Adrenal gland (tissue), 12 donors: ENCODE data around the gene SECTM1. TPM values are rescaled to one million over a fixed set of nuclear protein-coding genes. Genes with fewer than 3 reads are reported as not detected.

ENCODE experiments used
- DNase-seq, 7 donors: peaks; one replicate each; pipeline ENCODE4 v3.0.0-alpha.2; 2019 to 2020
- H3K27ac ChIP-seq, 5 donors: fragments of 200-600 bp; sonication (generic) in 4 of 5; 1 replicate in 3 of 5; 2 replicates in 2 of 5; pipeline versions ENCODE4 v1.5.1 to v1.8.0; 2016 to 2020; ENCODE audit warnings: mild to moderate bottlenecking in 1 of 5
- H3K27me3 ChIP-seq: fragments of 200-600 bp; 2 replicates; pipeline ENCODE4 v1.8.0; 2021
- H3K36me3 ChIP-seq, 2 donors: fragments of 200-600 bp; replicated peaks in 1 of 2; 1 replicate in 1 of 2; 2 replicates in 1 of 2; pipeline versions ENCODE4 v1.5.1 to v1.8.0; 2018 to 2022
- H3K4me1 ChIP-seq, 2 donors: fragments of 200-600 bp; replicated peaks in 1 of 2; 1 replicate in 1 of 2; 2 replicates in 1 of 2; pipeline versions ENCODE4 v1.5.1 to v1.8.0; 2018 to 2021
- H3K4me3 ChIP-seq, 4 donors: fragments of 200-600 bp; sonication (generic) in 3 of 4; one replicate each; pipeline ENCODE4 v1.5.1; 2016 to 2018
- H3K9me3 ChIP-seq, 3 donors: fragments of 200-600 bp; sonication (generic) in 1 of 3; replicated peaks in 1 of 3; 1 replicate in 2 of 3; 2 replicates in 1 of 3; pipeline versions ENCODE4 v1.5.1 to v1.8.0; 2016 to 2021
- POLR2A ChIP-seq, 2 donors: fragments of 450-650 bp; IDR thresholded peaks; one replicate each; pipeline ENCODE4 v1.6.1; 2017; ENCODE audit warnings: antibody characterized with exemption in 2 of 2, mild to moderate bottlenecking in 2 of 2, moderate library complexity in 1 of 2
- WGBS, 4 donors: extraction: QIAGEN DNeasy Blood & Tissue Kit in 2 of 4; methylation state at CpG; one replicate each; pipeline versions ENCODE4 v1.1.5 to v1.1.7; 2013 to 2017; 5-methylcytosine and 5-hydroxymethylcytosine counted together
- intact Hi-C, 2 donors: fragments of 100-400 bp; cut with DNase I; formaldehyde crosslinking; loops; one replicate each; pipeline versions ENCODE4 v1.14.1 to v1.15.0; 2022 to 2023
- polyA plus RNA-seq, 3 donors: library from polyadenylated mRNA; stranded (reverse); fragments of 200-250 nt in 2 of 3; fragments of 350-450 nt in 1 of 3; fragmentation: Illumina TruSeq in 1 of 3; extraction: RNeasy Lipid Tissue Mini Kit (QIAGEN cat#74804) in 1 of 3; gene quantifications; one replicate each; pipeline ENCODE4 v1.2.3, GENCODE V29; 2013 to 2014
- total RNA-seq, 9 donors: library from RNA; depleted of rRNA in 4 of 9; stranded (reverse); fragments of >200 nt in 4 of 9; fragments of 120-200 nt in 1 of 9; fragmentation: NEBNext Ultra II Directional in 1 of 9; extraction: Animal tissue kit (Norgen Biotek cat#: 25700) in 1 of 9; gene quantifications; one replicate each; pipeline versions ENCODE4 v1.1.0 to v1.2.4, GENCODE V29; 2013 to 2023
- TF ChIP-seq, protein P1 (sequence below), 6 experiments: fragments of 450-650 bp in 4 of 6; fragments of 200-600 bp in 2 of 6; sonication (generic) in 1 of 6; IDR thresholded peaks; 1 replicate in 5 of 6; 2 replicates in 1 of 6; pipeline versions ENCODE4 v1.5.1 to v1.8.0; 2016 to 2021; ENCODE audit warnings: antibody characterized with exemption in 6 of 6, mild to moderate bottlenecking in 2 of 6, moderate library complexity in 1 of 6
- donor health status: healthy with polysubstance abuse.
- donor health status: Bipolar disorder and iron deficiency.
- donor health status: DM: yes; HTN: yes; CAD: no.
- donor health status: DM: no; HTN: no; CAD: no.
- donor health status: DM: no; HTN: no; CAD: no.
- donor health status: DM: yes; HTN: yes; CAD: no.

Gene SECTM1
- total and polyA plus RNA-seq, 12 donors = 1.2 to 24.3 (median 5.9) TPM

DNA sequence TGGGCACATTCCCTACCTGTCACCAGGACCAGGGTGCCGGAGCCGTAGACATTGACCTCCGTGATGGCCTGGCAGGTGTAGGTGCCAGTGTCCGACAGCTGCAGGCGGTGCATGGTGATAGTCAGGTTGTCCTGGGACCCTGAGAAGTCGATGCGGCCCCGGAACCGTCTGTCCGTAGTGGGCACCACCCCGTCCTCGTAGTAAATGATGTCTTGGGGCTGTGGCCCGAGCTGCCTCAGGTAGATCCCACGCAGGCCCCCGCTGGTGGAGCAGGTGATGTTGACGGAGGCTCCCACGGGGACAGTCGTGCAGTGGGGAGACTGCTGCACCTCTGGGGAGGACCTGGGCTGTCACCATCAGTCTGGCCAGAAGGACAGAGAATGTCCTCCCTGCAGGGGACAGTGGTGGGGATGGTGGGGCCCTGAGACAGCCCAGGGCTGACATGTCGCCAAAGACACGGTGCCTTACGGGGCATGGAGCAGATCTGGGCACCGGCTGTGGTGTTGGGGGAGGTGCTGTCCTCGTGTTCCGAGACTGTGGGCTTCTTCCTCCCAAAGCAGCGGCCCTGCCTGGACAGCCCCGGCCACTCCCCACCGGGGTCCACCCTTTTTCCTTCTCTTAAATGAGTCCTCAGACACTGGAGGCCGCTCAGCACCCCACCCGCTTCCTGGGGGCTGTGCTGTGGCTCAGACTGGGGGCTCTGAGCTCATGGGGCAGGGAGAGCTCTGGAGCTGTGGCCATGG, 16.7 kb downstream of the SECTM1 start:
- H3K9me3 ChIP-seq = no peaks in the 10 kb centered on the region
- no peak overlapping the region for H3K4me3 ChIP-seq
- TF ChIP-seq, protein P1, sequence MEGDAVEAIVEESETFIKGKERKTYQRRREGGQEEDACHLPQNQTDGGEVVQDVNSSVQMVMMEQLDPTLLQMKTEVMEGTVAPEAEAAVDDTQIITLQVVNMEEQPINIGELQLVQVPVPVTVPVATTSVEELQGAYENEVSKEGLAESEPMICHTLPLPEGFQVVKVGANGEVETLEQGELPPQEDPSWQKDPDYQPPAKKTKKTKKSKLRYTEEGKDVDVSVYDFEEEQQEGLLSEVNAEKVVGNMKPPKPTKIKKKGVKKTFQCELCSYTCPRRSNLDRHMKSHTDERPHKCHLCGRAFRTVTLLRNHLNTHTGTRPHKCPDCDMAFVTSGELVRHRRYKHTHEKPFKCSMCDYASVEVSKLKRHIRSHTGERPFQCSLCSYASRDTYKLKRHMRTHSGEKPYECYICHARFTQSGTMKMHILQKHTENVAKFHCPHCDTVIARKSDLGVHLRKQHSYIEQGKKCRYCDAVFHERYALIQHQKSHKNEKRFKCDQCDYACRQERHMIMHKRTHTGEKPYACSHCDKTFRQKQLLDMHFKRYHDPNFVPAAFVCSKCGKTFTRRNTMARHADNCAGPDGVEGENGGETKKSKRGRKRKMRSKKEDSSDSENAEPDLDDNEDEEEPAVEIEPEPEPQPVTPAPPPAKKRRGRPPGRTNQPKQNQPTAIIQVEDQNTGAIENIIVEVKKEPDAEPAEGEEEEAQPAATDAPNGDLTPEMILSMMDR (IDR thresholded peaks at IDR 0.05) = no peak
- TF ChIP-seq POLR2A (IDR thresholded peaks at IDR 0.05) = no peak
- no peaks in the 10 kb centered on the region for H3K4me1 ChIP-seq
- DNase-seq = no peak
- no peak overlapping the region for H3K27ac ChIP-seq
- 78 to 100% (median 87%) methylated on average over 1 to 29 of the region's 29 CpGs for whole genome bisulfite sequencing, 4 donors
- H3K27me3 ChIP-seq = peaks cover 5% of the 10 kb centered on the region
- H3K36me3 ChIP-seq = no peaks in the 10 kb centered on the region
- intact Hi-C loops = loop anchor here in 1 of 2 donors (10.0 kb wide), 1 partner anchor 282 kb away; the partner anchor contains the start of genes DCXR and RAC3

DNA sequence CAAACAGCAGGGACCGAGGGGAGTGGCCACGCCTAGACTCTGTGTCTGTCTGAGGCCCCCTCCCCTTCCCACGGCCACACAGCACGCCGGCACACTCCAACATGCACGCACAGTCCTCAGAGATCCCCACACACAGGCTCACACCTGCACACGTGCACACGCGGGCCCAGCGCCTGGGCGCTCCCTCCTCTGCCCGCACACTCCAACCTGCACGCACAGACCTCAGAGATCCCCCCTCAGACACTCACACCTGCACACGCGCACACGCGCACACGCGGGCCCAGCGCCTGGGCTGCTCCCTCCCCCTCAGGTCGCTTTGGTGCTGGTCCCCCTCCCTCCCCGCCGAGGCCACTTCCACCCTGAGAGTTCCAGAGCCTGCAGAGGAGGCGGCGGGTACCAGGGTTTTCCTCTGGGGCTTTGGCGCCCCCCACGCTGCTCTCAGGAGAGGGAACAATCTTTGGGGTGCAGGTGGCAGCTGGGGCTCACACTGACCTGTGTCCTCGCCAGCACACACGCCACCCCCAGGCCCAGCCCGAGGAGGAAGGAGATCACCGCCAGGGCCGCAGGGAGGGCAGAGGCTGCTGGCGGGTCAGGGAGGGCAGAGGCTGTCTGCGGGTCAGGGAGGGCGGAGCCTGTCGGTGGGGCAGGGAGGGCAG, 17.7 kb downstream of the SECTM1 start:
- Histone ChIP-seq H3K27ac (no peak overlapping the region), H3K9me3 (no peaks in the 10 kb centered on the region), H3K36me3 (no peaks in the 10 kb centered on the region), H3K27me3 (peaks cover 5% of the 10 kb centered on the region), H3K4me3 (no peak overlapping the region), H3K4me1 (no peaks in the 10 kb centered on the region)
- 35 to 52% (median 41%) methylated on average over 9 to 36 of the region's 36 CpGs for WGBS, 4 donors
- no peak for DNase-seq
- TF ChIP-seq POLR2A (IDR thresholded peaks at IDR 0.05) = no peak
- TF ChIP-seq, protein P1 (IDR thresholded peaks at IDR 0.05) = no peak
- intact Hi-C loops = loop anchor here in 1 of 2 donors (10.0 kb wide), 1 partner anchor 281 kb away; the partner anchor contains the start of genes DCXR and RAC3

DNA sequence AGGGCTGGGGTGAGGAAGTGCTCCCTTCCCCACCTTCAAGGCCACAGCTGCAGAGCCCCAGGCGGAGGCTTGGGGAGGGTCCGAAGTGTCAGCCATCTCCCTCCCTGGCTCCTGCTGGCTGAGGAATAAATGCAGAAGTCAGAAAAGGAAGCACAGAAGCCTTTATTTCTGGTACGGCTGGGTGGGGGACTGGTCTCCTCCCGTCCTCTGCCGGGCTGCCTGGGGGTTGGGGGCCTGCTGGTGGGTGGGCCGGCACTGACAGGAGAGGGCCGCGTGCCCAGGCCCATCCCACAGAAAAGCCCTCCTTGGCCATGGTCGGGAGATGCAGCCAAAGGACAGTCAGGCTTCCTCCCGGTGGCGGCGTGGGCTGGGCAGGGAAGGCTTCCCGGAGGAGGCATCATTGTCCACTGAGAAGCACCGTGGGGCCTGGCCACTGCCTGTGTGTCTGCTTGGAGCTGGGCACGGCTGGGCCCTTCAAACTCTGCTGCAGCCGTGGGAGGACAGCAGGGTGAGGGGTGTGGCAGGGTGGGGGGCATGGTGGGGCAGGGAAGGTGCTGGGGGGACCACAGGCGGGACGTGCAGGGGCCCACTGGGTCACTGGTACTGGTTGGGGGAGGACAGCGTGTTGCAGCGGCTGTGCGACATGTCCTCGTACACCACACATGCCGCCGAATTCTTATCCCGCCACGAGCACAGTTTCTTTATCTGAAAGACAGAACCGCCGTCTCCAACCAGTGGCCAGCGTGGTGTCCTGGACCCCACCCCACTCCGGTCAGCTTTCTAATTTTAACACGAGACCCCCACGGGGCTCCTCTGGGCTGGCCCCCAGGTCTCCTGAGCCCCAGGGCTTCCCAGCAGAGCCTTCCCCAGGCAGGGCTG, 18.6 kb downstream of the SECTM1 start:
- H3K4me3 ChIP-seq = no peak overlapping the region
- H3K9me3 ChIP-seq = no peaks in the 10 kb centered on the region
- H3K36me3 ChIP-seq = no peaks in the 10 kb centered on the region
- H3K4me1 ChIP-seq = no peaks in the 10 kb centered on the region
- WGBS, 4 donors = 49 to 53% (median 50%) methylated on average over 26 to 32 of the region's 32 CpGs
- TF ChIP-seq, protein P1 (IDR thresholded peaks at IDR 0.05) = no peak
- TF ChIP-seq POLR2A (IDR thresholded peaks at IDR 0.05) = no peak
- H3K27ac ChIP-seq = no peak overlapping the region
- DNase-seq = no peak
- intact Hi-C loops = loop anchor here in 1 of 2 donors (10.0 kb wide), 1 partner anchor 280 kb away; the partner anchor contains the start of genes DCXR and RAC3
- peaks cover 5% of the 10 kb centered on the region for H3K27me3 ChIP-seq
